HepG2 (cell line): ENCODE measurements around the gene DYNC2H1. TPM values are rescaled to one million over a fixed set of nuclear protein-coding genes. Genes with fewer than 3 reads are reported as not detected.
A peak's percentile ranks its signal among the peaks of the same experiment; 100 is the strongest.

Experiments used
- CAMTA2 ChIP-seq: sonication (generic); formaldehyde crosslinking; IDR thresholded peaks from 2 replicates; pipeline ENCODE4 v1.4.0; 2020; ENCODE audit warnings: mild to moderate bottlenecking, missing genetic modification reagents, borderline replicate concordance
- CCDC6 ChIP-seq: sonication (generic); formaldehyde crosslinking; IDR thresholded peaks from 2 replicates; pipeline ENCODE4 v1.8.1; 2022; ENCODE audit warnings: mild to moderate bottlenecking, missing genetic modification reagents, moderate library complexity
- FLYWCH1 ChIP-seq: sonication (generic); formaldehyde crosslinking; IDR thresholded peaks from 2 replicates; pipeline ENCODE4 v1.8.1; 2023; ENCODE audit warnings: mild to moderate bottlenecking, missing genetic modification reagents
- GATAD2A ChIP-seq: IDR thresholded peaks from 2 replicates; pipeline ENCODE4 v1.6.1; 2016
- HOXA7 ChIP-seq: sonication (generic); formaldehyde crosslinking; IDR thresholded peaks from 2 replicates; pipeline ENCODE4 v1.8.1; 2022; ENCODE audit warnings: mild to moderate bottlenecking, missing genetic modification reagents, moderate library complexity
- NBN ChIP-seq: fragments of 450-650 bp; conservative IDR thresholded peaks from 2 replicates; pipeline ENCODE4 v1.6.1; 2017
- NFAT5 ChIP-seq: sonication (generic); formaldehyde crosslinking; IDR thresholded peaks from 2 replicates; pipeline ENCODE4 v1.4.0; 2020; ENCODE audit warnings: missing genetic modification reagents
- NFIC ChIP-seq: IDR thresholded peaks from 2 replicates; pipeline ENCODE4 v1.6.1; 2012; ENCODE audit warnings: mild to moderate bottlenecking, low read length, inconsistent platforms
- PAF1 ChIP-seq: IDR thresholded peaks from 2 replicates; pipeline ENCODE4 v1.6.1; 2016; ENCODE audit warnings: missing genetic modification reagents, missing compliant biosample characterization
- SP4 ChIP-seq: sonication (generic); formaldehyde crosslinking; IDR thresholded peaks from 2 replicates; pipeline ENCODE4 v1.8.1; 2023; ENCODE audit warnings: mild to moderate bottlenecking, missing genetic modification reagents
- TARDBP ChIP-seq: sonication (generic); formaldehyde crosslinking; IDR thresholded peaks from 2 replicates; pipeline ENCODE4 v1.8.0; 2022; ENCODE audit warnings: mild to moderate bottlenecking, missing genetic modification reagents
- TFDP1 ChIP-seq: IDR thresholded peaks from 2 replicates; pipeline ENCODE4 v1.6.1; 2016; ENCODE audit warnings: missing compliant biosample characterization, missing genetic modification reagents, borderline replicate concordance
- ZFP36L2 ChIP-seq: sonication (generic); formaldehyde crosslinking; IDR thresholded peaks from 2 replicates; pipeline ENCODE4 v1.4.0; 2020; ENCODE audit warnings: missing genetic modification reagents
- ZNF180 ChIP-seq: sonication (generic); formaldehyde crosslinking; IDR thresholded peaks from 2 replicates; pipeline ENCODE4 v1.4.0; 2020; ENCODE audit warnings: low read depth, missing genetic modification reagents, borderline replicate concordance
- ZNF432 ChIP-seq: sonication (generic); formaldehyde crosslinking; IDR thresholded peaks from 2 replicates; pipeline ENCODE4 v1.5.0; 2020; ENCODE audit warnings: missing genetic modification reagents, mild to moderate bottlenecking, borderline replicate concordance
- ZNF563 ChIP-seq: sonication (generic); formaldehyde crosslinking; IDR thresholded peaks from 2 replicates; pipeline ENCODE4 v1.8.0; 2022; ENCODE audit warnings: mild to moderate bottlenecking, moderate library complexity, missing genetic modification reagents
- ZNF781 ChIP-seq: sonication (generic); formaldehyde crosslinking; IDR thresholded peaks from 2 replicates; pipeline ENCODE4 v1.5.1; 2020; ENCODE audit warnings: borderline replicate concordance, mild to moderate bottlenecking, missing genetic modification reagents; ENCODE audit errors: not compliant biosample characterization
- ZSCAN31 ChIP-seq: sonication (generic); formaldehyde crosslinking; IDR thresholded peaks from 2 replicates; pipeline ENCODE4 v1.5.0; 2020; ENCODE audit warnings: low read depth, mild to moderate bottlenecking, missing genetic modification reagents
- polyA plus RNA-seq, 8 experiments: library from polyadenylated mRNA; depleted of rRNA in 3 of 8; stranded (reverse) in 7 of 8; unstranded in 1 of 8; fragments of >200 nt; fragmentation: Illumina TruSeq in 4 of 8; extraction: Trizol in 4 of 8; gene quantifications; 2 replicates each; pipeline versions ENCODE4 v1.2.1 to v1.2.3, GENCODE V29; 2011 to 2016; ENCODE audit warnings: low read depth in 4 of 8, missing spikeins in 1 of 8, mixed read lengths in 1 of 8; ENCODE audit not compliant: insufficient read depth in 1 of 8
- total RNA-seq, 5 experiments: library from RNA; depleted of rRNA; stranded (reverse); fragments of >200 nt; fragmentation: Illumina TruSeq; extraction: Trizol; gene quantifications; 2 replicates each; pipeline ENCODE4 v1.2.3, GENCODE V29; 2016; ENCODE audit warnings: low read depth in 1 of 5
- TF ChIP-seq, protein P1 (sequence below): sonication (generic); formaldehyde crosslinking; IDR thresholded peaks from 2 replicates; pipeline ENCODE4 v1.8.0; 2022; ENCODE audit warnings: mild to moderate bottlenecking, missing genetic modification reagents
- TF ChIP-seq, protein P2 (sequence below): sonication (generic); formaldehyde crosslinking; conservative IDR thresholded peaks from 2 replicates; pipeline ENCODE4 v1.8.0; 2022; ENCODE audit warnings: mild to moderate bottlenecking, moderate library complexity, missing genetic modification reagents

Gene DYNC2H1
- total and polyA plus RNA-seq, 2 of the 13 experiments (the other 11 are each of a cell fraction or from before 2014, with no cell fraction given) = 0.49 to 0.66 TPM

- TF ChIP-seq ZSCAN31 (CRISPR knock-in tag) (peak; percentile 80; the same call in 1 of the 2 replicates), TFDP1 (CRISPR knock-in tag) (peak; percentile 70; the same call in 1 of the 2 replicates), ZFP36L2 (0 out of 2 replicates have a peak, but pooled peaks have one; percentile 64), GATAD2A (CRISPR knock-in tag) (peak; percentile 63), ZNF781 (CRISPR knock-in tag) (peak; percentile 60), CAMTA2 (CRISPR knock-in tag) (0 out of 2 replicates have a peak, but pooled peaks have one; percentile 25), CCDC6 (peak; percentile 10; the same call in 1 of the 2 replicates), NBN (no peak), NFIC (no peak), SP4 (CRISPR knock-in tag) (no peak; the same call in 1 of the 2 replicates), NFAT5 (CRISPR knock-in tag) (0 out of 2 replicates have a peak, but pooled peaks have one; percentile 32), ZNF432 (CRISPR knock-in tag) (no peak), HOXA7 (no peak), TARDBP (CRISPR knock-in tag) (peak; percentile 63; the same call in 1 of the 2 replicates), FLYWCH1 (no peak), PAF1 (no peak), ZNF180 (no peak), ZNF563 (CRISPR knock-in tag) (peak; percentile 78; the same call in 1 of the 2 replicates)
- TF ChIP-seq, protein P1, sequence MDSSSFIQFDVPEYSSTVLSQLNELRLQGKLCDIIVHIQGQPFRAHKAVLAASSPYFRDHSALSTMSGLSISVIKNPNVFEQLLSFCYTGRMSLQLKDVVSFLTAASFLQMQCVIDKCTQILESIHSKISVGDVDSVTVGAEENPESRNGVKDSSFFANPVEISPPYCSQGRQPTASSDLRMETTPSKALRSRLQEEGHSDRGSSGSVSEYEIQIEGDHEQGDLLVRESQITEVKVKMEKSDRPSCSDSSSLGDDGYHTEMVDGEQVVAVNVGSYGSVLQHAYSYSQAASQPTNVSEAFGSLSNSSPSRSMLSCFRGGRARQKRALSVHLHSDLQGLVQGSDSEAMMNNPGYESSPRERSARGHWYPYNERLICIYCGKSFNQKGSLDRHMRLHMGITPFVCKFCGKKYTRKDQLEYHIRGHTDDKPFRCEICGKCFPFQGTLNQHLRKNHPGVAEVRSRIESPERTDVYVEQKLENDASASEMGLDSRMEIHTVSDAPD (CRISPR knock-in tag) = no peak
- TF ChIP-seq, protein P2, sequence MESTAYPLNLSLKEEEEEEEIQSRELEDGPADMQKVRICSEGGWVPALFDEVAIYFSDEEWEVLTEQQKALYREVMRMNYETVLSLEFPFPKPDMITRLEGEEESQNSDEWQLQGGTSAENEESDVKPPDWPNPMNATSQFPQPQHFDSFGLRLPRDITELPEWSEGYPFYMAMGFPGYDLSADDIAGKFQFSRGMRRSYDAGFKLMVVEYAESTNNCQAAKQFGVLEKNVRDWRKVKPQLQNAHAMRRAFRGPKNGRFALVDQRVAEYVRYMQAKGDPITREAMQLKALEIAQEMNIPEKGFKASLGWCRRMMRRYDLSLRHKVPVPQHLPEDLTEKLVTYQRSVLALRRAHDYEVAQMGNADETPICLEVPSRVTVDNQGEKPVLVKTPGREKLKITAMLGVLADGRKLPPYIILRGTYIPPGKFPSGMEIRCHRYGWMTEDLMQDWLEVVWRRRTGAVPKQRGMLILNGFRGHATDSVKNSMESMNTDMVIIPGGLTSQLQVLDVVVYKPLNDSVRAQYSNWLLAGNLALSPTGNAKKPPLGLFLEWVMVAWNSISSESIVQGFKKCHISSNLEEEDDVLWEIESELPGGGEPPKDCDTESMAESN (CRISPR knock-in tag) = peak; percentile 69; the same call in 1 of the 2 replicates
Observed at GRCh38 chr11:103091801-103092524, 17.3 kb upstream of the DYNC2H1 start, which contains the start of gene DCUN1D5 (continued).
